HG02981 (cell line): Measurements from ENCODE around the gene CDC42BPA.
"Not testable (repeated sequence)": the region's sequence is repeated elsewhere in the genome, so short reads cannot be mapped to it uniquely, and the experiment has no call there.

Experiments used
- ATAC-seq: cut with Tn5 transposase; IDR thresholded peaks from one replicate; pipeline ENCODE4 v1.9.1; 2021; ENCODE audit warnings: mild to moderate bottlenecking, moderate library complexity; ENCODE audit not compliant: unreplicated experiment

CDC42BPA gene

GRCh38 chr1:227336136-227336535 lies 17.8 kb upstream of the CDC42BPA start:
- not testable (repeated sequence) for ATAC-seq

- ATAC-seq, result no peak
These were observed 17.1 kb upstream of the CDC42BPA start for GRCh38 chr1:227335242-227336020.

GRCh38 chr1:227333423-227333822 lies 15.1 kb upstream of the CDC42BPA start:
- ATAC-seq, result no peak

- no peak for ATAC-seq
These were observed 12.2 kb upstream of the CDC42BPA start for GRCh38 chr1:227330279-227331076.

GRCh38 chr1:227328405-227329019 lies 10.2 kb upstream of the CDC42BPA start:
- no peak for ATAC-seq

- no peak for ATAC-seq
These were observed 6.9 kb upstream of the CDC42BPA start for GRCh38 chr1:227325156-227325555.

- ATAC-seq, result no peak
These were observed 5.6 kb upstream of the CDC42BPA start for GRCh38 chr1:227323967-227324268.

GRCh38 chr1:227323171-227323966 lies 5.1 kb upstream of the CDC42BPA start:
- no peak for ATAC-seq

GRCh38 chr1:227322376-227322775 lies 4.1 kb upstream of the CDC42BPA start:
- no peak for ATAC-seq

GRCh38 chr1:227321035-227321434 lies 2.7 kb upstream of the CDC42BPA start:
- ATAC-seq, result peak; percentile 53

GRCh38 chr1:227320476-227320875 lies 2.2 kb upstream of the CDC42BPA start:
- no peak for ATAC-seq

GRCh38 chr1:227318853-227319607 lies 738 bp upstream of the CDC42BPA start:
- ATAC-seq, result no peak

- ATAC-seq, result peak; percentile 8
These were observed 723 bp downstream of the CDC42BPA start for GRCh38 chr1:227317523-227318015.

GRCh38 chr1:227317011-227317451 lies 1.3 kb downstream of the CDC42BPA start:
- ATAC-seq, result no peak

- no peak for ATAC-seq
These were observed 1.8 kb downstream of the CDC42BPA start for GRCh38 chr1:227316456-227316855.

GRCh38 chr1:227315629-227316346 lies 2.5 kb downstream of the CDC42BPA start:
- ATAC-seq, result no peak

- ATAC-seq, result no peak
These were observed 4.1 kb downstream of the CDC42BPA start for GRCh38 chr1:227314014-227314848.

GRCh38 chr1:227312361-227313025 lies 5.8 kb downstream of the CDC42BPA start:
- no peak for ATAC-seq
